ENCODE data around the gene PTPN11.

DNA sequence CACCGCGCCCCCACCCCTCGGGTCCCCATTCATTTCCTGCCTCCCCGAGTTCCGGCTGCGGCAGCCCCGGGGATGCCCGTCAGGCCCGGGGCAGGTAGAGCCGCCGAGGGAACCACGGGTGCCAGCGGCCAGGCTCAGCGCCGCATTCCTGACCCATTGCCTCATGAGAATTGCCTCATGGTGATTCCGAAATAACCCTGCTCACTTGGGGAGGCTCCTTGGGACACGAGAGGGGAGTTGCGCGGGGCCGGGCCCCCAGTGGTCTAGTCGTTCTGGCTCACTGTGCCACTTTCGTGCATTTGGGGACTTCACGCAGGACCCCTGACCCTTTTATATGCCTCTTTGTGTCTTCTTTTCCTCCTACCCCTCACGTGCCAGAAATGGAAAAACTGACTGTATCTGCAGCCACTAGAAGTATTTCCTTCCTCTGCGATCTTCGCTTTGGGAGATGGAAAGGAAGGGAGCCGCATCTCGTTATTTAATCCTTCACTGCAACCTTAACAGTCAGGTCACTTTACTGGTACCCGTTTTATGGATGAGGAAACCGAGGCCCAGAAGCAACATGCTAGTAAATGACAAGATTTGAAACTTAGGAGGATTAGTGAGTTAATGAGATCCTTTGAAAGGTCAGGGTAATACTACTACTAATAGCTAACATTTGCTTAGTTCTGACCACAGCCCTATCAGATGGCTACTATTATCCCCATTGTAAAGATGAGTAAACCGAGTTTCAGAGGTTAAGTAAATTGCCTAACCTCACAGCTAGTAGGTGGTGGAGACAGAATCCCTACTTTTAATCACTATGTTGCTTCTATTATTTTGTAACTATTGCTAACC is 768 bp downstream of the PTPN11 start:
- TF ChIP-seq, protein P1, sequence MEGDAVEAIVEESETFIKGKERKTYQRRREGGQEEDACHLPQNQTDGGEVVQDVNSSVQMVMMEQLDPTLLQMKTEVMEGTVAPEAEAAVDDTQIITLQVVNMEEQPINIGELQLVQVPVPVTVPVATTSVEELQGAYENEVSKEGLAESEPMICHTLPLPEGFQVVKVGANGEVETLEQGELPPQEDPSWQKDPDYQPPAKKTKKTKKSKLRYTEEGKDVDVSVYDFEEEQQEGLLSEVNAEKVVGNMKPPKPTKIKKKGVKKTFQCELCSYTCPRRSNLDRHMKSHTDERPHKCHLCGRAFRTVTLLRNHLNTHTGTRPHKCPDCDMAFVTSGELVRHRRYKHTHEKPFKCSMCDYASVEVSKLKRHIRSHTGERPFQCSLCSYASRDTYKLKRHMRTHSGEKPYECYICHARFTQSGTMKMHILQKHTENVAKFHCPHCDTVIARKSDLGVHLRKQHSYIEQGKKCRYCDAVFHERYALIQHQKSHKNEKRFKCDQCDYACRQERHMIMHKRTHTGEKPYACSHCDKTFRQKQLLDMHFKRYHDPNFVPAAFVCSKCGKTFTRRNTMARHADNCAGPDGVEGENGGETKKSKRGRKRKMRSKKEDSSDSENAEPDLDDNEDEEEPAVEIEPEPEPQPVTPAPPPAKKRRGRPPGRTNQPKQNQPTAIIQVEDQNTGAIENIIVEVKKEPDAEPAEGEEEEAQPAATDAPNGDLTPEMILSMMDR (IDR thresholded peaks at IDR 0.05): no peak
- TF ChIP-seq POLR2A (IDR thresholded peaks at IDR 0.05) (no peak), EP300 (IDR thresholded peaks at IDR 0.05) (no peak)
